SK-N-SH treated with all-trans-retinoic acid at 6 μM for 48 hours (cell line): ENCODE data around the gene TASP1.

Experiments
- ATAC-seq: fragments of 200-7000 bp; cut with Tn5 transposase; 3 replicates; pipeline ENCODE4 v1.9.1; 2020; ENCODE audit warnings: mild to moderate bottlenecking, moderate library complexity
- ARNTL ChIP-seq: fragments of 450-650 bp; formaldehyde crosslinking; IDR thresholded peaks from 2 replicates; pipeline ENCODE4 v1.5.0; 2020; ENCODE audit warnings: low read depth, mild to moderate bottlenecking, moderate library complexity, borderline replicate concordance
- CREB5 ChIP-seq: fragments of 250-450 bp; sonication (Bioruptor Pico); IDR thresholded peaks from 2 replicates; pipeline ENCODE4 v1.5.1; 2020; ENCODE audit warnings: low read depth, mild to moderate bottlenecking, moderate library complexity
- CSDC2 ChIP-seq: fragments of 250-450 bp; sonication (Bioruptor Pico); IDR thresholded peaks from 2 replicates; pipeline ENCODE4 v1.5.0; 2020; ENCODE audit warnings: mild to moderate bottlenecking, moderate library complexity
- CSRNP3 ChIP-seq: fragments of 250-450 bp; sonication (Bioruptor Pico); IDR thresholded peaks from 2 replicates; pipeline ENCODE4 v1.5.1; 2021; ENCODE audit warnings: mild to moderate bottlenecking, moderate library complexity
- ESRRG ChIP-seq: fragments of 250-450 bp; sonication (Bioruptor Pico); IDR thresholded peaks from 2 replicates; pipeline ENCODE4 v1.6.1; 2021; ENCODE audit warnings: mild to moderate bottlenecking
- ISL1 ChIP-seq: fragments of 250-450 bp; sonication (Bioruptor Pico); IDR thresholded peaks from 2 replicates; pipeline ENCODE4 v2.1.2; 2022; ENCODE audit warnings: mild to moderate bottlenecking, moderate library complexity
- PATZ1 ChIP-seq: fragments of 250-450 bp; sonication (Bioruptor Pico); IDR thresholded peaks from 2 replicates; pipeline ENCODE4 v1.8.0; 2020; ENCODE audit warnings: mild to moderate bottlenecking, moderate library complexity, borderline replicate concordance
- PPARA ChIP-seq: fragments of 250-450 bp; sonication (Bioruptor Pico); IDR thresholded peaks from 2 replicates; pipeline ENCODE4 v1.5.0; 2020; ENCODE audit warnings: mild to moderate bottlenecking, borderline replicate concordance
- RARB ChIP-seq: fragments of 250-450 bp; sonication (Bioruptor Pico); IDR thresholded peaks from 2 replicates; pipeline ENCODE4 v1.8.0; 2021; ENCODE audit warnings: mild to moderate bottlenecking, moderate library complexity
- SNAI2 ChIP-seq: fragments of 250-450 bp; sonication (Bioruptor Pico); IDR thresholded peaks from 2 replicates; pipeline ENCODE4 v1.5.0; 2020; ENCODE audit warnings: mild to moderate bottlenecking, moderate library complexity
- TCF4 ChIP-seq: fragments of 250-450 bp; sonication (Bioruptor Pico); IDR thresholded peaks from 2 replicates; pipeline ENCODE4 v1.8.0; 2021; ENCODE audit warnings: mild to moderate bottlenecking, moderate library complexity, borderline replicate concordance
- TOX ChIP-seq: fragments of 250-450 bp; sonication (Bioruptor Pico); IDR thresholded peaks from 2 replicates; pipeline ENCODE4 v1.8.0; 2021; ENCODE audit warnings: mild to moderate bottlenecking, moderate library complexity, borderline replicate concordance
- TSHZ2 ChIP-seq: fragments of 250-450 bp; sonication (Bioruptor Pico); IDR thresholded peaks from 2 replicates; pipeline ENCODE4 v1.5.0; 2020; ENCODE audit warnings: mild to moderate bottlenecking, moderate library complexity
- ZC3H10 ChIP-seq: fragments of 250-450 bp; sonication (Bioruptor Pico); IDR thresholded peaks from 2 replicates; pipeline ENCODE4 v1.5.1; 2021; ENCODE audit warnings: mild to moderate bottlenecking, moderate library complexity
- ZFP3 ChIP-seq: fragments of 250-450 bp; sonication (Bioruptor Pico); IDR thresholded peaks from 2 replicates; pipeline ENCODE4 v1.5.0; 2020; ENCODE audit warnings: mild to moderate bottlenecking, moderate library complexity
- ZNF565 ChIP-seq: fragments of 450-650 bp; formaldehyde crosslinking; conservative IDR thresholded peaks from 2 replicates; pipeline ENCODE4 v1.5.0; 2020; ENCODE audit warnings: low read depth, mild to moderate bottlenecking, moderate library complexity
- ZNF8 ChIP-seq: fragments of 450-650 bp; formaldehyde crosslinking; IDR thresholded peaks from 2 replicates; pipeline ENCODE4 v1.5.0; 2020; ENCODE audit warnings: mild to moderate bottlenecking, moderate library complexity

TASP1 gene

GRCh38 chr20:13685623-13686022 is 46.9 kb upstream of the TASP1 start:
- no peak for TF ChIP-seq ESRRG (CRISPR knock-in tag)
- ATAC-seq, result no peak

- ATAC-seq, result no peak
- TF ChIP-seq TCF4 (CRISPR knock-in tag), result no peak
- no peak for TF ChIP-seq ARNTL (CRISPR knock-in tag)
- TF ChIP-seq CSDC2 (CRISPR knock-in tag), result no peak
- TF ChIP-seq PPARA, result no peak
- TF ChIP-seq ZC3H10 (CRISPR knock-in tag), result no peak
- no peak for TF ChIP-seq RARB (CRISPR knock-in tag)
- no peak for TF ChIP-seq ZFP3 (CRISPR knock-in tag)
- TF ChIP-seq SNAI2 (CRISPR knock-in tag), result no peak
- TF ChIP-seq ISL1 (CRISPR knock-in tag), result no peak
- no peak for TF ChIP-seq ZNF8
- no peak for TF ChIP-seq PATZ1
- no peak for TF ChIP-seq CREB5
- no peak for TF ChIP-seq TSHZ2 (CRISPR knock-in tag)
- TF ChIP-seq CSRNP3 (CRISPR knock-in tag), result no peak
Observed at GRCh38 chr20:13684566-13685222, 46.0 kb upstream of the TASP1 start.

GRCh38 chr20:13683833-13684232 is 45.1 kb upstream of the TASP1 start:
- TF ChIP-seq PPARA, result no peak
- TF ChIP-seq ZC3H10 (CRISPR knock-in tag), result no peak
- no peak for TF ChIP-seq TOX (CRISPR knock-in tag)
- no peak for TF ChIP-seq TCF4 (CRISPR knock-in tag)
- TF ChIP-seq TSHZ2 (CRISPR knock-in tag), result no peak
- TF ChIP-seq ISL1 (CRISPR knock-in tag), result no peak
- TF ChIP-seq ZNF565 (CRISPR knock-in tag), result no peak
- no peak for ATAC-seq
